HG02840 (cell line): ENCODE measurements around the gene ITFG1.

Experiments used
- ATAC-seq: cut with Tn5 transposase; IDR thresholded peaks from one replicate; pipeline ENCODE4 v1.9.1; 2021; ENCODE audit warnings: mild to moderate bottlenecking, moderate library complexity, moderate number of reproducible peaks; ENCODE audit not compliant: unreplicated experiment, low FRiP score

ITFG1 gene

DNA sequence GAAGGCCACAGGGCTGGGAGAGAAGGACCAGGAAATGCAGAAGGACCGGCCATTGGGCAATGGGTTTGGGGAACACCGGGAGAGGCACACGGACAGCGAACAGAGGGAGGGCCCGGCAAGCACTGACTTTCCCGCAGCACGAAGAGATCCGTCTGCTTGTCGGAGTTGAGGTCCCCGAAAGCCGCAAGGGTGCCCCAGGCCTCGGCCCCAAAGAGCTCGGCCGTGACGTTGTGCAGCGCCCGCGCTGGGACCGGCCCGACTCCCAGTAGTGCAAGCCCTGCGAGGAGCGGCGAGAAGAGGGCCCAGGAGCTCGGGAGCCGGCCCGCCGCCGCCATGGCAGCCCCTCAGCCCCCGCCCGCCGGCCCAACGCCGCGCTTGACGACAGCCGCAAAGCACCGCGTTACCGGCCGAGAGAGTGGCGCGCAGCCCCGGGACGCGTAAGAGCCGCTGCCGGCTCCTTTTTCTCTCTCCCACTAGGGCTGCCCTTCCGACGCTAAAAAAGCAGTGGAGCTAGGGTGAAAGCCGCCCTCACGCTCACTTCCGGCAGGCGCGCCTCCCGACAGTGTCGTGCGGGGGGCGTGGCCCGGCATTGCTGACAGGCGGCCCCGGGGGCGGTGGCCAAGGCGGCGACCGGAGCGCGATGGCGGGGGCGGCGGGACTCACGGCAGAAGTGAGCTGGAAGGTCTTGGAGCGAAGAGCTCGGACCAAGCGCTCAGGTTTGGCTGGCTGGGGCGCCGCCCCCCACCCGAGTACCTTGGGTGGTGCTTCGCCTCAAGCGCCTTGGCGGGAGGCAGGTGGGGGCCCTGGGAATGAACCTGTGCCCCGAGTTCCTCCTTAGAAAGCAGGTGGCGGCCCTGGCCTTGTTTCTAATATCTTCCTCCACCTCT is at the start of gene ITFG1, which contains the start of gene PHKB:
ITFG1 (minus strand) TSS at position 353 of the 887 bp plus-strand sequence; CDS start at position 335, 18 bp downstream.
PHKB (plus strand) TSS at position 621 of the 887 bp plus-strand sequence; CDS start at position 641, 20 bp downstream.
- ATAC-seq = peak; percentile 74

DNA sequence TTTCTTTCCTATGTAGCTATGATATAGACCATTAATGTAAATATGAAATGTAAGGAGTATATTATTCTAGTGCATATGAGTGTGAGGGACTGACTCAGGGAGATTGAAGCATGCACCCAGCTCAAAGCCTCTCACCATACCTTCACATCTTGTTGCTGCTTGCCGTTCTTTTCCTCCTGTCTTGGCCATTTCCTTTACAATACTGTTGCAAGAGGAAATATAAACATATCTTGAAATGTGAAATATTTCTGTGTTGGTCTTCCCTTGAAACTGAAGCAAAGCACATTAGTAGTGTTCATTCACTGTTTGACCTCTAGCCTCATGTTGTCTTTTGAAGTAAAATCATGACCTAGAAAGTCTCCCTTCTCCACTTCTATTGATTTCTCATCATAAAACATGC is 46.8 kb upstream of the ITFG1 start:
- ATAC-seq = no peak

DNA sequence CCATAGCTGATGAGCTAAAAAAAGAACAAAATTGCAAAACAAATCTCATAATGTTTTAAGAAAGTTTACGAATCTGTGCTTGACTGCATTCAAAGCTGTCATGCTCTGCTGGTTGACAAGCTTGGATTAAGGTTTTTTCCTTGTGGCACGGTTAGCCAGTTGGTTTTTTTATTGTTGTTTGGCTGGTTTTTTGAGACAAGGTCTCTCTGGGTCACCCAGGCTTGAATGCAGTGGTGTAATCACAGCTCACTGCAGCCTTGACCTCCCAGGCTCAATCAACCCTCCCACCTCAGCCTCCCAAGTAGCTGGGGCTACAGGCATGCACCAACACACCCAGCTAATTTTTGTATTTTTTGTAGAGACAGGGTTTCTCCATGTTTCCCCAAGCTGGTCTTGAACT is 45.9 kb upstream of the ITFG1 start:
- ATAC-seq = no peak

DNA sequence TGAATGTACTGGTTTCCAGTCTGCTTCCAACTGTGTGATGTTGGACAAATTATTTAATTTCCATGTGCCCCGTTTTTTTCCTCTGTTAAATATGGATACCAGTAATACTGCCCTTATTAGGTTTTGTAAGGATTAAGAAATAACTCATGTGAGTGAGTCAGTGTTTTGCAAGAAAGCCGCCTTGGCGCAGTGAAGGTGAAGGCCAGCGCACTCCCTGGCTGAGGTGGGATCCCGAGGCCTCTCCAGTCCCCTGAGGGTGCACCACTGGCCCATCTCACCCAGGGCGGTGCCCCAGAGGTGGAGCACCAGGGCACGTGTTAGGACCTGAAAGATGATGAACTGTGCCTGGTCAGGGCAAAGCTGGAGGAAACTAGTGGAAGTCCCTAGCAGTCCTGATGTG is 43.7 kb upstream of the ITFG1 start:
- ATAC-seq = no peak

DNA sequence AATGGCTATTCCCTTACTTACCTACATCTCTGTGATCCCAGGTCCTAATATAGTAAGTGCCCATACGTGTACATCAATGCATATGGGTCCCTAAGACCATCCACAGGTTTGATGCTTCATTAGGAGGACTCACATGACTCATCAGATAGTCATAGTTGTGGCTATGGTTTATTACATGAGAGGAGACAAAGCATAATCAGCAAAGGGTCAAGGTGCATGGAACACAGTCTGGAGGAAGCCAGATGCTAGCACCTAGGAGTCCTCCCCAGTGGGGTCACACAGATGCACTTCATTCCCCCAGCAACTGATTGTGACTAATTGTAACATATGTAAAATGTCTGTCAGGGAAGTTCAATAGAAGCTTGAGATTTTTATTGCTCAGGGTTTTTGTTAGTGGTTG is 43.1 kb upstream of the ITFG1 start:
- ATAC-seq = no peak

DNA sequence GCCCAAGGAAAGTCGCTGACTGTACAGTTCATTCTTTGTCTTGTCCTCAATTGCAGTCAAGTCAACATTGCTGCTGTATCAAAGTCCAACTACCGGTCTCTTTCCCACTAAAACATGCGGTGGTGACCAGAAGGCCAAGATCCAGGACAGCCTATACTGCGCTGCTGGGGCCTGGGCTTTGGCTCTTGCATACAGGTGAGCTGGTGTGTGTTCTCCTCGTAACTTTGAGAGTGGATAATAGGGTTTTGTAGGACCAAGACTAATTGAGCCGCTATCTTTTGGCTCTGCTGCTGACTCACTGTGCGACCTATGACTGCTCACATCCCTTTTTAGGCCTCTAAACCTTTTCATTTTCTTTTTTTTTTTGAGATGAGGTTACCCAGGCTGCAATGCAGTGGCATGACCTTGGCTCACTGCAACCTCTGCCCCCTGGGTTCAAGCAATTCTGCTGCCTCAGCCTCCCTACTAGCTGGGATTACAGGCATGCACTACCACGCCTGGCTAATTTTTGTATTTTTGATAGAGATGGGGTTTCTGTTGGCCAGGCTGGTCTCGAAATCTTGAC is 38.9 kb upstream of the ITFG1 start:
- ATAC-seq = no peak

DNA sequence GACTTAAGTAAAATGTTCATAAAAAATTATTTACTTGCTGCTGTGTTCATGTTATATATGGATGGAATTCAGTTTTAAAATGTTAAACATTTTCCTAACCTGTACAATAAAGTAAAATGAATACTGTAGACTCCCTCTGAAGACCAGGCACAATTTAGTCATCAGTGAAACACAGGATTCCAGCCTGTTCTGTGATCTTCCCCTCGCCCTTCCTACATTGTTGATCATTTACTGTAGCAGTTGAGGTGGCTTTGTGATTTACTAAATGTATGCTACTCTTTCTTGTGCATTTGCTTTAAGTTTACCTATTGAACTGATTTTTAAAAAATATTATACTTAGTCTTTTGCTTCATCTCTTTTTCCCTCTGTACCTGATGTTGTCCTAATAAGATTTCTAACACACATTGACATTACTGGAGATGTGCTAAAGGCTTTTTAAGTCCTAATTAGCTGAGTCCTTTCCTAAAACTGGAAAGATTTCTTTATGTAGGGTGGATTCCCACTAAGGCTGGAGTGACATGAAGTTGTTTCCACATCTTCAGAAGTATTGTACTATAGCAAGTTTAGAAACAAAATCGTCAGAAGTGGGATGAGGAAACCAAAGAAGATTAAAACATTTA is 38.3 kb upstream of the ITFG1 start:
- no peak for ATAC-seq

DNA sequence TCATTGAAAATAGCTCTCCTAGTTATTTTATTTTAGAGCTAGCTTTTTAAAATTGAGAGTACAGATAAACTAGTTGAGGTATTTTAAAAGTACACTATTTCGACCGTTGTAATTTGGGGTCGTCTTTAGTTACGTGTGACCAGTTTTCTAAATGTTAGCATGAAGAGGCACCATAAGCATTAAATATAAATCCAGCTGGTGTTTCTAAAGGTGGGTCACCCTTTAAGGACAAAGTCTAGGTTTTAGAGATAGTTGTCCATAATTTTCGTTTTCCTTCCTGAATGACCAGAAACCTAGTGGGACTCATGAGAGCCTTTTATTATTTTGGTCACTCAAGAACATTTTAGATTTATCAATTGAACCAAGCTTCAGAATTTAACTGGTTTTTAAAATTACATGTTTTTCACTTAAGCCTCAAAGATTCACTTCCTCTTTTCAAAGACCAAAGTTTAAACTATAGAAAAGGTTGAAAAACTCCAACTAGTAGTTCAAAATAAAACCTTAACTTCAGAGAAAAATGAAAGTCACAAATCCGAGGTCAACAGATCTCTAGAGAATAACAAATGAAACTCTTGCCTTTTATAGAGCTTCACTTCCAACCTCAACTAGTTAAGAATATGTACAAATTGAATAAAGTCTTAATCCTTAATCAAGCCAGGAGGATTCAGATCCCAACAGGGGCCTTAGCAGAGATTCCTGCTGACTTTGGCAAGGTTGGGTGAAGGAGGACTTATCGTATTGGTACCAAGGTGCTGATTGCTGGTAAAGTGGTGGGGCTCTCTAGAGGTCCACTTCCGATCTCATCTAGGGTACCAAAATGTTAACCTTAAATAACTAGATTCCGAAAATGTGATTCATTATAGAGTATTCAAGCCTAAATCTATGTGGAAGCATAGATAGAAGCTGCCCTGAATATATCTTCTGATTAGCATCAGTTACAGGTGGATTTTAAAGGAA is 32.8 kb upstream of the ITFG1 start:
- peak; percentile 71 for ATAC-seq

DNA sequence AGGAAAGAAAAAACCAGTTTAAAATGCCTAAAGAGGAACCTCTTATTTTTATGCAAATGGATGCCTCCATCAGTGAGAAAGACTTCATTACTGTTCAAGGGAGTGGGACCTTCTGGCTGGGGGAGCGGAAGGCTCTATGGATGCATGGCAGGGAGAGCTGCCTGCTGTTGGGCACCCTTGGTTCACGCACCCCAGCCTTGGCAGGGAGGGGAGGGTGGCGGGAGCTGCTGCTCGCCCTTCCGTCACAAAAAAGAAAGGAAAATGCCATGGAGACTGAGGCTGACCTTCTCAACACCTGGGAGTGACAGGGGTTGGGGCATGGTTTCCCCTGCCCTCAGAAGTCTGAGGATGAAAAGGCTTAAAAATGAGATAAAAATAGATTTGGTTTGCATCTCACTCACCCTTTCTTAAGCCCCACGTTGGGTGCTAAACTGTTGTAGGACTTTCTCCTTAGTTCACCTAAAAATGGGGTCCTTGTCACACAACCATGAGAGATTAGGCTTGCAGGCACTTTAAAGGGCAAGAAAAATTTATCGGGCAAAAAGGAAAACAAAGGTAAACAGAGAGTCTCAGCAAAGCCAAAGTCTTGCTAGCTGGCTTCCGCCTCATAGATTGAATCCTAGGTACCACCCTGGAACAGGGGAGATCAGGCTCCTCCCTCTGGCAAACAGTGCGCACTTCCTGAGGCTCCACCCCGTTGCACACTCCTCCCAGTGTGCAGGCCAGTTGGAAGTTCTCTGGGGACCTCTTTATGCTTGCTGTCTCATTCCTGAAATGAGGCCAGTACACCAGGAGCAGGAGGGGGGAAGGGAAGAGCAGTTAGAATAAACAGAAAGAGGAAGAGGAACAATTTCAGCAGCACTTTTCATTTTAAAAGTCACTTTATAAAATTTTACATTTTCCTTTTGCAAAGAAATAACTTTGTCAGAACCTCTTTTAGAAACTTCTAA is 31.8 kb upstream of the ITFG1 start:
- no peak for ATAC-seq

DNA sequence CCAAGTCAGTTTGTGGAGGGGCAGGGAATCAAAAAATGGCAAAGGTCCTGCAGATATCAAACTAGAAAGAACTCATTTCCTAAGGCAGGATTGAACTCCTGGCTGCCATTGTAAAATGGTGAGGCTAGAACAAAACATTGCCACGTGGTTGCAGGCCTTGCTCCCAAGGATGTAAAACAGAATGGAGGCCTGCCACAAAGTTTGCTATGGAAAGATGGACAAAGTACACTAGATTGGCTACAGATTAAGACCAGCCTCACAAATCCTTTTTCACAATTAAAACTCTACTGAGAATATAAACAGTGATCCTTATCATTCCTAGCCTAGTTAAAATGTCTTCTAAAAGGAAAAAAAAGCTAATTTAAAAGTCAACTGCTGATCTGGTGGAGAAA is 31.2 kb upstream of the ITFG1 start:
- ATAC-seq = no peak

DNA sequence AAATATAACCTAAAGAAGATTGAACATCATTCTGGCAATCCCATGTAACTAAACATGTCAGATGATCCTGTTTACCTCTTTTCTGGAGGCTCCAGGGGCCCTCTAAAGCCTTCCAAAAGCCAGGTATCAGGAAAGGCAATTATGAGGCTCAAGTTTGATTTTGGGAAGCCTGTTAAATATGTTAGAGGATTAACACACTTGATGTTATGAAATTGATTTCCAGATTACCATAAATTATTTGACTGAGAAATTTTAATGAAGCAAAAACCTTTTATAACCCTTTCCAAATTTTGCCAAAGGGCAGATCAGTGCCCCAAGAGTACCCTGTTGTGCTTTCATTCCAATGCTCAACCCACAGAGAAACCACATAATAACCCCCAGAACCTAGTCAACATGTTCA is 29.6 kb upstream of the ITFG1 start:
- ATAC-seq = no peak

DNA sequence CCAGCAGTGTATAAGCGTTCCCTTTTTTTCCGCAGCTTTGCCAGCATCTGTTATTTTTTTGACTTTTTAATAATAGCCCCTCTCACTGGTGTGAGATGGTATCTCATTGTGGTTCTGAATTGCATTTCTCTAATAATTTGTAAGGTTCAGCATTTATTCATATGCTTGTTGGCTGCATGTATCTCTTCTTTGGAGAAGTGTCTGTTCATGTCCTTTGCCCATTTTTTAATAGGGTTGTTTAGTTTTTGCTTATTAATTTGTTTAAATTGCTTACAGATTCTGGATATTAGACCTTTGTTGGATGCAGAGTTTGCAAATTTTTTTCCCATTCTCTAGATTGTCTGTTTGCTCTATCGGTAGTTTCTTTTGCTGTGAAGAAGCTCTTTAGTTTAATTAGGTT is 27.2 kb upstream of the ITFG1 start:
- no peak for ATAC-seq

DNA sequence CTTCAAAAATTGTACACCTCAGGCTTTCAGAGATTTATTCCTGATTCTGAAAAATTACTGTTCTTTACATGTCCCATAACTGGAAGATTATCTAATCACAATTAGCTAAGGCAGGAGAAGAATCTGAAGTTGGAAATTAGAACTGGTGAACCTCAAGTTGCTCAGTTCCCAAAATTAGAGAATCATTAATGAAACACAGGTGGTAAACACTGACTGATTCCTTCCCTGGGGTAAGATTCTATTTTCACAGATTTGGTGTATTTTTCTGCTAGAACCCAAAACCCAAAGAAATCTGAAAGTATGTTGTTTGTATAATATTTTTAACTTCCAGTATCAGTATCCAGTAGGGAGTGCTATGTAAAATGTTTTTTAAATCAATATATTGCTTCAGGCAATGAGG is 26.0 kb upstream of the ITFG1 start:
- ATAC-seq = peak; percentile 56

DNA sequence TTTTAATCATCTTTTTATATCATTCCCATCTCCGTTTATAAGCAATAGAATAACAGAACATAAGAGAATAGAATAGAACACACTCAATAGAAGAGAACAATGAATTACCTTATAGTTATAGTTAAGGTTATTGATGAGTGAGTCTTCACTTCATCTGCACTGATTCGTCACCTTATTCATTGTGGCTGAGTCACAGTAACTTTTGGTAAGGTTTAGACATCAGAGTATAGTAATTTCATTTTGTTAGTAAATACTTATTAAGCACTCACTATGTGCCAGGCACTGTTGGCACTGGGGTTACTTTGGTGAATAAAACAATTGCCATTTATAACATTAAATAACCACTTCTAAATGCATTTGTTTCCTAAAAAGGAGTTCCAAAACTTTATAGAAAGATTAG is 22.8 kb upstream of the ITFG1 start:
- ATAC-seq = no peak

DNA sequence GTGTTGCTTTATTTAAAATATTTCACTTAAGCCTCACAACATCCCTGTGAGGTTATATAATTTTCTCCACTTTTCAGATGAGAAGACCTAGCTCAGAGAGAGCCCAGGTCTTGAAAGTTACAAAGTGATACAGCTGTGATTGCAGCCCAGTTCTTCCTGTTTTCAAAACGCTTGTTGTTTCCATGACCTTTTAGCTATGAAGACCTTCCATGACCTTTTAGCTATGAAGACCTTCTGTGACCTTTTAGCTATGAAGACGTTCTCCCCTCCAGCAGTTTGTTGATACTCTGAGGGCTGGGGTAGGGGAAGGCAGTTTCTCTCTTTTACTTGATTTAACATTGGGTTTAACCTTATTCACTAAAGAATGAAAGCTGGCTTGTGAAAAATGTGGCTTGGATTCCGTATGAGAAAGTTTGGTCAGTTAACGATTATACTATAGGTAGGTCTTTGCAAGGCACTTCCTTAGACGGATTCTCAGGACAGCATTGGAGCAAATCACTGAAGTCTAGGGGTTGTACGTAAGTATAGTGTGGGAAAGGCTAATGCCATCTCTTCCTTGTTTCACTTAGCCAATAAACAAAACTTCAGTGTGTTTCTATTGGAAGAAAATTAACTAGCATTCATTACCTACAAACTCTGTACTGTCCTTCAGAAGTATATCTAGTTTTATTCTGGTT is 21.0 kb upstream of the ITFG1 start:
- ATAC-seq = no peak

DNA sequence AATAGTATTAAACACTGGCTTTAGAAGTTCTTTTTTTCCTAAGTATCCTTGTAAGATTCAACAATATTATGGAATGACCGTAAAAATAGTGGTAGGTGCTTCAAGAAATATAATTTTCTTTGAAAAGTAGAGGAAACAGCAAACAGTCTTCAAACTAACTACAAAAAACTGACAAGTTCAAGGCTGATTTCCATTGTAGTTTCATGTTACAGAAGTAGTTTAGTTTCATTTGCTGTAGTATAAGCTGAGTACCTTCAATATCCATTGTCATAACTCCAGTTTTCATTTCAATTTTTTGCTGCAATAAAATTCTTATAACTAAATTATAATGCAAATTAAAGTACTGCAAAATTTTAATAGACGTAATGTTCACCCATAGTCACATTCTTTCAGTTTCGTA is 19.5 kb upstream of the ITFG1 start:
- ATAC-seq = no peak

DNA sequence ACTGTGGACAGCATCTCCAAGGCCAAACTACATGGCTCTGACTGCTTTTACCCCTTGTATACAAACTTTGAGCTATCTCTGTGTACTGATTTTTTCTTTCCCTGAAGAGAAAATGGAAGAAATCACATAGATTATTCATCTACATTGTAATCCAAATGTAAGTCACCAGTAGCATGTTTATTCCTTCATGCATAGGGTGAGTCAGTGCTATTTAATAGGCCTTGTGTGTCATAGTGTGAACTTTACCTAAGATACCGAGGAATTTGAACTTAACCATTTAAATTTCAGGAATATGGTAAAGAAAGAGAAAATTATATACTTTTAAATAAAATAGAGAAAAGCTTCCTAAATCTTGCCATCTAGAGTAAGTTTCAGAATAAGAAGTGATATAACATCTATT is 16.8 kb upstream of the ITFG1 start:
- no peak for ATAC-seq

DNA sequence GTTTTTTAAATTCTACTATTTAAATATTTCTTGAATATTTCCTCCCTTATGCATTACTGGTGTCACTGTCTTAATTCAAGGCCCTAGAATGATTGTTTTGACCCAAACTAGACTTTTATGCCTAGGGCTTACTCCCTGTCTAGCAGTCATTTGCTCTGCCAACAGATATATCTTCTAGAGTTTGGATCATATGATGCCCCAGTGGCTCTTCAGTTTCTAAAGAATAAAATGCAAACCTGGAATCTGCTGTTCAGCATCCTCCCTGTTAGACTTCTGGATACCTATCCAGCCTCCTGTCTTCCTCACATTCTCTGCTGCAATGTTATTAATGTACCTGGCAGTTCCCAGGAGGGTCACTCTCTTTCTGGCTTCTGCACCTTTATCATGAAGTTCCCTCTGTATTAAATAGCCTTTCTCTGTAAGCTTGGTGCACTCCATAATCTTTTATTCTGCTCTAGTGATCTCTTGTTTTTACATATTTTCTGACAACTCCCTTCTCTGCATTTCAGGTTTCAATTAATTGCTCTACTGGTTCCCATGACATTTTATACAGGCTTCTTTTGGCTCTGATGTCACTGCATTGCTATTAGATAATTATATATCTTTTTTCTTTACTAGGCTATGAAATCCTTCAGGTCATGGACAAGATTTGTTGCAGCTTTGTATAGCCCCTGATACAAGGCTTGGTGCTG is 15.9 kb upstream of the ITFG1 start:
- no peak for ATAC-seq
